Tibial nerve (tissue), 4 donors: ENCODE results near the gene GALNT18. TPM values are rescaled to one million over a fixed set of nuclear protein-coding genes. Genes with fewer than 3 reads are reported as not detected.

Source experiments
- DNase-seq, 2 donors: peaks; one replicate each; pipeline ENCODE4 v3.0.0-alpha.2; 2019; ENCODE audit warnings: low spot score in 2 of 2
- H3K27ac ChIP-seq, 4 donors: fragments of 200-600 bp; sonication (generic) in 3 of 4; one replicate each; pipeline ENCODE4 v1.5.1; 2017 to 2019; ENCODE audit warnings: mild to moderate bottlenecking in 1 of 4
- H3K27me3 ChIP-seq, 2 donors: fragments of 200-600 bp; sonication (generic) in 1 of 2; one replicate each; pipeline versions ENCODE4 v1.5.1 to v1.6.0; 2017 to 2019
- H3K36me3 ChIP-seq, 3 donors: fragments of 200-600 bp; sonication (generic); one replicate each; pipeline ENCODE4 v1.5.1; 2018 to 2019
- H3K4me1 ChIP-seq, 4 donors: fragments of 200-600 bp; sonication (generic) in 3 of 4; one replicate each; pipeline ENCODE4 v1.5.1; 2017 to 2019
- H3K4me3 ChIP-seq, 4 donors: fragments of 200-600 bp; sonication (generic) in 3 of 4; one replicate each; pipeline ENCODE4 v1.5.1; 2017 to 2019; ENCODE audit warnings: mild to moderate bottlenecking in 1 of 4, moderate library complexity in 1 of 4
- H3K9me3 ChIP-seq, 4 donors: fragments of 200-600 bp; sonication (generic) in 3 of 4; one replicate each; pipeline ENCODE4 v1.5.1; 2017 to 2019
- EP300 ChIP-seq, 2 donors: sonication (generic); formaldehyde crosslinking; IDR thresholded peaks; one replicate each; pipeline ENCODE4 v1.6.1; 2017; ENCODE audit warnings: antibody characterized with exemption in 2 of 2, mild to moderate bottlenecking in 1 of 2
- POLR2A ChIP-seq, 2 donors: fragments of 450-650 bp; IDR thresholded peaks; one replicate each; pipeline ENCODE4 v1.6.1; 2017; ENCODE audit warnings: antibody characterized with exemption in 2 of 2, mild to moderate bottlenecking in 2 of 2, moderate library complexity in 2 of 2
- WGBS, 2 donors: methylation state at CpG; one replicate each; pipeline ENCODE4 v1.1.5; 2018; 5-methylcytosine and 5-hydroxymethylcytosine counted together
- total RNA-seq, 4 donors: library from RNA; depleted of rRNA; stranded (reverse); fragments of >200 nt; gene quantifications; one replicate each; pipeline ENCODE4 v1.1.0, GENCODE V29; 2016
- TF ChIP-seq, protein P1 (sequence below), 5 experiments: fragments of 200-600 bp in 3 of 5; fragments of 450-650 bp in 2 of 5; sonication (generic) in 3 of 5; IDR thresholded peaks; one replicate each; pipeline ENCODE4 v1.5.1; 2016 to 2019; ENCODE audit warnings: antibody characterized with exemption in 5 of 5, mild to moderate bottlenecking in 3 of 5, moderate library complexity in 2 of 5

GALNT18 gene
- total RNA-seq, 4 donors from 2014 or later = 11.3 to 32.4 (median 23.9) TPM

DNA sequence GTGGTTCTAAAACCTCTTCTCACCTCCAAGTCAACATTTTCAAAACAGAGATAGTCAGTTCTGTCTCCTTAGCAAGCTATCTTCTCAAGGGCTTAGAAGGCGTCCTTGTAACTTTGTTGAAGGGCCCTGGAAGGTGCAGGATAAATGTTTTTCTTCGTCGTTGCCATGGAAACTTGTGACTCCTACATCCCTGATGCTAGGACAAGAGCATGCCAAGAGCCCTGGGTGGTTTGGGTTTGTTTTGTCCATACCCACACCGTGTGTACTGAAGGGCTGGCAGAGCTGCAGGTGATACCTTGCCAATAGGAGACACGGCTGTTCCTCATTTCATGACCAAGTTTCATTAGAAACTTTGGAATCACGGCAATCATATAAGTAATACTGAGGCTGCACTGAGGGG is 81.6 kb downstream of the GALNT18 start:
- no peak for DNase-seq
- H3K27ac ChIP-seq = no peak overlapping the region
- H3K9me3 ChIP-seq = no peaks in the 10 kb centered on the region
- H3K4me3 ChIP-seq = no peak overlapping the region
- no peaks in the 10 kb centered on the region for H3K36me3 ChIP-seq
- no peaks in the 10 kb centered on the region for H3K27me3 ChIP-seq
- peaks cover 0 to 38% (median 22%) of the 10 kb centered on the region in 4 donors for H3K4me1 ChIP-seq
- TF ChIP-seq POLR2A (IDR thresholded peaks at IDR 0.05) (no peak), EP300 (IDR thresholded peaks at IDR 0.05) (no peak)
- TF ChIP-seq, protein P1, sequence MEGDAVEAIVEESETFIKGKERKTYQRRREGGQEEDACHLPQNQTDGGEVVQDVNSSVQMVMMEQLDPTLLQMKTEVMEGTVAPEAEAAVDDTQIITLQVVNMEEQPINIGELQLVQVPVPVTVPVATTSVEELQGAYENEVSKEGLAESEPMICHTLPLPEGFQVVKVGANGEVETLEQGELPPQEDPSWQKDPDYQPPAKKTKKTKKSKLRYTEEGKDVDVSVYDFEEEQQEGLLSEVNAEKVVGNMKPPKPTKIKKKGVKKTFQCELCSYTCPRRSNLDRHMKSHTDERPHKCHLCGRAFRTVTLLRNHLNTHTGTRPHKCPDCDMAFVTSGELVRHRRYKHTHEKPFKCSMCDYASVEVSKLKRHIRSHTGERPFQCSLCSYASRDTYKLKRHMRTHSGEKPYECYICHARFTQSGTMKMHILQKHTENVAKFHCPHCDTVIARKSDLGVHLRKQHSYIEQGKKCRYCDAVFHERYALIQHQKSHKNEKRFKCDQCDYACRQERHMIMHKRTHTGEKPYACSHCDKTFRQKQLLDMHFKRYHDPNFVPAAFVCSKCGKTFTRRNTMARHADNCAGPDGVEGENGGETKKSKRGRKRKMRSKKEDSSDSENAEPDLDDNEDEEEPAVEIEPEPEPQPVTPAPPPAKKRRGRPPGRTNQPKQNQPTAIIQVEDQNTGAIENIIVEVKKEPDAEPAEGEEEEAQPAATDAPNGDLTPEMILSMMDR (IDR thresholded peaks at IDR 0.05) = no peak
- 90% methylated on average over 6 of the region's 6 CpGs for WGBS, 2 donors

- WGBS, 2 donors = 55 to 59% methylated on average over 9 to 12 of the region's 12 CpGs
- Histone ChIP-seq H3K4me3 (no peak overlapping the region), H3K9me3 (no peaks in the 10 kb centered on the region), H3K27me3 (no peaks in the 10 kb centered on the region), H3K4me1 (peaks cover 0 to 43% (median 21%) of the 10 kb centered on the region in 4 donors), H3K36me3 (no peaks in the 10 kb centered on the region), H3K27ac (peak overlapping the region in 2 of 4 donors; percentile 21 to 50)
- no peak for DNase-seq
- no peak for TF ChIP-seq POLR2A (IDR thresholded peaks at IDR 0.05)
- TF ChIP-seq, protein P1 (IDR thresholded peaks at IDR 0.05) = no peak
- no peak for TF ChIP-seq EP300 (IDR thresholded peaks at IDR 0.05)
Measured at GRCh38 chr11:11538277-11538960, 83.4 kb downstream of the GALNT18 start.

DNA sequence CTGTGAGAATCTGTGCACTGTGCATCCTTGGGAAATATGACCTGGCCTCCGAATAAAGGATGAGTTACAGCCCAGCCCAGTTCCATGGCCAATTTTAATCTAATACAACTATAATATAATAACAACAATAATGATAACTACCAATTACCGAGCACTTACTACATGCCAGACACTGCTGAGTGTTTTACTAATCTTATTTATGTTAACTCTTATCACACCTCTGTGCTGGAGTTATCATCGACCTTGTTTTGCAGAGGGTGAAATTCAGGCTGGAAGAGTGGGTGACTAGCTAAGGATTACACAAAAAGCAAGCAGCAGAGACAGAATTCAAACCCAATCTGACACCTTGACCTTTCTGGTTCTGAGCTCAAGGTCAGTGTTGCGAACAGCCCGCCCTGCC is 83.9 kb downstream of the GALNT18 start:
- WGBS, 2 donors = 39 to 46% methylated on average over 5 of the region's 5 CpGs
- no peak for DNase-seq
- TF ChIP-seq, protein P1 (IDR thresholded peaks at IDR 0.05) = no peak
- no peak for TF ChIP-seq POLR2A (IDR thresholded peaks at IDR 0.05)
- no peak for TF ChIP-seq EP300 (IDR thresholded peaks at IDR 0.05)
- no peak overlapping the region for H3K4me3 ChIP-seq
- H3K4me1 ChIP-seq = peaks cover 0 to 43% (median 21%) of the 10 kb centered on the region in 4 donors
- H3K27me3 ChIP-seq = no peaks in the 10 kb centered on the region
- no peaks in the 10 kb centered on the region for H3K36me3 ChIP-seq
- H3K9me3 ChIP-seq = no peaks in the 10 kb centered on the region
- peak overlapping the region in 2 of 4 donors; percentile 21 to 50 for H3K27ac ChIP-seq

- DNase-seq = no peak
- TF ChIP-seq, protein P1 (IDR thresholded peaks at IDR 0.05) = no peak
- TF ChIP-seq EP300 (IDR thresholded peaks at IDR 0.05) (no peak), POLR2A (IDR thresholded peaks at IDR 0.05) (no peak)
- 26 to 58% methylated on average over 2 of the region's 2 CpGs for WGBS, 2 donors
- Histone ChIP-seq H3K27me3 (no peaks in the 10 kb centered on the region), H3K27ac (peak overlapping the region in 2 of 4 donors; percentile 16 to 19), H3K4me3 (no peak overlapping the region), H3K4me1 (peaks cover 0 to 46% (median 21%) of the 10 kb centered on the region in 4 donors), H3K9me3 (no peaks in the 10 kb centered on the region), H3K36me3 (no peaks in the 10 kb centered on the region)
Measured at GRCh38 chr11:11537372-11537771, 84.4 kb downstream of the GALNT18 start.

- Histone ChIP-seq H3K4me3 (no peak overlapping the region), H3K36me3 (no peaks in the 10 kb centered on the region), H3K27ac (no peak overlapping the region), H3K4me1 (peaks cover 0 to 53% (median 21%) of the 10 kb centered on the region in 4 donors), H3K9me3 (no peaks in the 10 kb centered on the region), H3K27me3 (no peaks in the 10 kb centered on the region)
- TF ChIP-seq POLR2A (IDR thresholded peaks at IDR 0.05) (no peak), EP300 (IDR thresholded peaks at IDR 0.05) (no peak)
- TF ChIP-seq, protein P1 (IDR thresholded peaks at IDR 0.05) = no peak
- DNase-seq = no peak
- 75 to 82% methylated on average over 3 of the region's 3 CpGs for WGBS, 2 donors
Measured at GRCh38 chr11:11536650-11537049, 85.2 kb downstream of the GALNT18 start.
